ENCODE results near the gene WWOX.

DNA sequence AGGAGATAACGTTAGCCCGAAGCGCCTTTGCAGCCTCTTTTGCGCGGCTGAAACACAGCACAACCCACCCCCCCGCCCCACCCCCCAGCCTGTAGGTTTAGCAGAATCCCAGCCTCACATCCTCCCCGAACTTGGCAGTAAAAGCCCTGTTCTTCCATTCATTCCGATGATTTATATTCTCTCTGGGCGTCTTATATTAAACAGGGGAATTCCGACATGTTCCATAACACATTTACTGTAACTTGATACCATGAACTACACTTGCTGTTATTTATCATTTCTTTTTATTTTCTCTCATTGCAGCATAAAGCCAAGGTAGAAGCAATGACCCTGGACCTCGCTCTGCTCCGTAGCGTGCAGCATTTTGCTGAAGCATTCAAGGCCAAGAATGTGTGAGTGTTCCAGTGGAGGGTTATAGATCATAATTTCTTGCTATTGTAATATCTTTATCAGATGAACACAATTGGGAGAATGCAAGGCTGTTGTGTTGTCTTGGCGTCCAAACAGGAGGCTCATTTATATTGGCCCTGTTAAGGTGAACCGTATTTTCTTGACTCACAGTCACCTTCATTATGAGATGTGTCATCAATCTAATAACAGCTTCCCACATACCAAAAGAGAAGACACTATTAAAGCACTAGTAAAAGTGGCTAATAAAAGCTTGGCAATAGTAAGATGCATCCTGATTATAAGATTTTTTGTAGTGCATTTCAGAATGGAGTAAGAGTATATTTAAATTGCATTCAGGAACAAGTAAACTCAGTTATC, 287.3 kb downstream of the WWOX start:
- TF ChIP-seq POLR2AphosphoS5 (IDR thresholded peaks at IDR 0.05; ENCODE audit: insufficient read depth, low read depth, low read length) (no peak), POLR2A (IDR thresholded peaks at IDR 0.05; ENCODE audit: low read depth, low read length) (no peak)
- TF ChIP-seq, protein P1, sequence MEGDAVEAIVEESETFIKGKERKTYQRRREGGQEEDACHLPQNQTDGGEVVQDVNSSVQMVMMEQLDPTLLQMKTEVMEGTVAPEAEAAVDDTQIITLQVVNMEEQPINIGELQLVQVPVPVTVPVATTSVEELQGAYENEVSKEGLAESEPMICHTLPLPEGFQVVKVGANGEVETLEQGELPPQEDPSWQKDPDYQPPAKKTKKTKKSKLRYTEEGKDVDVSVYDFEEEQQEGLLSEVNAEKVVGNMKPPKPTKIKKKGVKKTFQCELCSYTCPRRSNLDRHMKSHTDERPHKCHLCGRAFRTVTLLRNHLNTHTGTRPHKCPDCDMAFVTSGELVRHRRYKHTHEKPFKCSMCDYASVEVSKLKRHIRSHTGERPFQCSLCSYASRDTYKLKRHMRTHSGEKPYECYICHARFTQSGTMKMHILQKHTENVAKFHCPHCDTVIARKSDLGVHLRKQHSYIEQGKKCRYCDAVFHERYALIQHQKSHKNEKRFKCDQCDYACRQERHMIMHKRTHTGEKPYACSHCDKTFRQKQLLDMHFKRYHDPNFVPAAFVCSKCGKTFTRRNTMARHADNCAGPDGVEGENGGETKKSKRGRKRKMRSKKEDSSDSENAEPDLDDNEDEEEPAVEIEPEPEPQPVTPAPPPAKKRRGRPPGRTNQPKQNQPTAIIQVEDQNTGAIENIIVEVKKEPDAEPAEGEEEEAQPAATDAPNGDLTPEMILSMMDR (IDR thresholded peaks at IDR 0.05; ENCODE audit: extremely low read depth in 1 of 2, insufficient read depth in 1 of 2, low read depth in 1 of 2, low read length in 2 of 2) = no peak
